B cell (primary cell): Measurements from ENCODE around the gene UBQLN4. TPM values are rescaled to one million over a fixed set of nuclear protein-coding genes. Genes with fewer than 3 reads are reported as not detected.
A peak's percentile ranks its signal among the peaks of the same experiment; 100 is the strongest.

Source experiments
- ATAC-seq: fragments of 200-7000 bp; cut with Tn5 transposase; one replicate; pipeline ENCODE4 v1.10.0; 2021; ENCODE audit warnings: low read depth, mild to moderate bottlenecking, moderate number of reproducible peaks, moderate library complexity
- CTCF ChIA-PET: fragments of 350-600 bp; sonication (Branson Sonifier 250); formaldehyde crosslinking; loops from one replicate; lab custom pipeline; 2021; ENCODE audit warnings: antibody characterized with exemption, inconsistent platforms; lab: Charles Lee
- POLR2A ChIA-PET: fragments of 350-600 bp; sonication (Branson Sonifier 250); formaldehyde crosslinking; loops from one replicate; lab custom pipeline; 2021; ENCODE audit warnings: antibody characterized with exemption; lab: Charles Lee
- DNase-seq: peaks from one replicate; pipeline ENCODE4 v3.0.0; 2013
- H2AFZ ChIP-seq: 2 replicates; pipeline ENCODE4 v1.6.1; 2012; ENCODE audit warnings: mild to moderate bottlenecking, low read depth, low read length; ENCODE audit not compliant: insufficient read depth, poor library complexity, severe bottlenecking
- H3K27ac ChIP-seq, 2 donors: 1 replicate in 1 of 2; 2 replicates in 1 of 2; pipeline ENCODE4 v1.5.1; 2012 to 2013; ENCODE audit warnings: low read length in 2 of 2, mild to moderate bottlenecking in 2 of 2, moderate library complexity in 1 of 2
- H3K27me3 ChIP-seq, 4 experiments: fragments of 200-600 bp in 1 of 4; sonication (generic) in 1 of 4; replicated peaks in 1 of 4; 1 replicate in 2 of 4; 2 replicates in 2 of 4; pipeline versions ENCODE4 v1.6.1 to v1.7.0; 2013 to 2016; ENCODE audit warnings: low read length in 3 of 4, mild to moderate bottlenecking in 2 of 4, mixed read lengths in 1 of 4, moderate library complexity in 1 of 4; ENCODE audit not compliant: insufficient read depth in 4 of 4, control insufficient read depth in 3 of 4; ENCODE audit errors: control extremely low read depth in 1 of 4
- H3K36me3 ChIP-seq, 2 experiments: replicated peaks in 1 of 2; 1 replicate in 1 of 2; 2 replicates in 1 of 2; pipeline versions ENCODE4 v1.6.1 to v1.7.1; 2013; ENCODE audit warnings: low read length in 1 of 2; ENCODE audit not compliant: insufficient read depth in 2 of 2, control insufficient read depth in 1 of 2; ENCODE audit errors: control extremely low read depth in 1 of 2, extremely low read depth in 1 of 2
- H3K4me1 ChIP-seq, 2 donors: fragments of 200-600 bp in 1 of 2; sonication (generic) in 1 of 2; 1 replicate in 1 of 2; 2 replicates in 1 of 2; pipeline versions ENCODE4 v1.5.1 to v1.6.1; 2013 to 2017; ENCODE audit warnings: low read length in 2 of 2; ENCODE audit not compliant: control insufficient read depth in 2 of 2, insufficient read depth in 2 of 2
- H3K4me2 ChIP-seq: replicated peaks from 2 replicates; pipeline ENCODE3; 2012; ENCODE audit warnings: mild to moderate bottlenecking, low read depth, low read length; ENCODE audit not compliant: poor library complexity, severe bottlenecking
- H3K4me3 ChIP-seq, 5 experiments: fragments of 200-600 bp in 1 of 5; sonication (generic) in 1 of 5; 1 replicate in 3 of 5; 2 replicates in 2 of 5; pipeline versions ENCODE4 v1.5.1 to v1.7.0; 2011 to 2016; ENCODE audit warnings: low read length in 4 of 5, mild to moderate bottlenecking in 4 of 5, low read depth in 2 of 5, control low read depth in 1 of 5, moderate library complexity in 1 of 5; ENCODE audit not compliant: insufficient read depth in 1 of 5; ENCODE audit errors: control extremely low read depth in 1 of 5, extremely low read depth in 1 of 5
- H3K79me2 ChIP-seq: fragments of 200-600 bp; sonication (generic); one replicate; pipeline ENCODE4 v1.6.0; 2016; ENCODE audit warnings: low read length; ENCODE audit not compliant: control insufficient read depth, insufficient read depth
- H3K9ac ChIP-seq: fragments of 200-600 bp; sonication (generic); 2 replicates; pipeline ENCODE4 v1.6.1; 2017; ENCODE audit warnings: mild to moderate bottlenecking, low read length, moderate library complexity
- H3K9me3 ChIP-seq, 3 donors: one replicate each; pipeline versions ENCODE4 v1.6.1 to v1.7.1; 2013; ENCODE audit warnings: low read length in 2 of 3; ENCODE audit not compliant: control insufficient read depth in 2 of 3, insufficient read depth in 1 of 3; ENCODE audit errors: control extremely low read depth in 1 of 3
- H4K20me1 ChIP-seq: 2 replicates; pipeline ENCODE4 v1.6.0; 2012; ENCODE audit warnings: mild to moderate bottlenecking, low read length; ENCODE audit not compliant: insufficient read depth, control insufficient read depth, poor library complexity, severe bottlenecking
- H3K27ac Mint-ChIP-seq: one replicate; pipeline ENCODE4 v1.8.0; 2021; ENCODE audit warnings: mixed read lengths
- H3K27me3 Mint-ChIP-seq: one replicate; pipeline ENCODE4 v1.8.0; 2021; ENCODE audit warnings: mixed read lengths
- H3K4me1 Mint-ChIP-seq: one replicate; pipeline ENCODE4 v1.8.0; 2021; ENCODE audit warnings: mixed read lengths
- H3K4me3 Mint-ChIP-seq: one replicate; pipeline ENCODE4 v1.8.0; 2021; ENCODE audit warnings: mixed read lengths
- H3K9me3 Mint-ChIP-seq: one replicate; pipeline ENCODE4 v1.8.0; 2022; ENCODE audit warnings: mixed read lengths; ENCODE audit not compliant: insufficient read depth
- EZH2 ChIP-seq: IDR thresholded peaks from 2 replicates; pipeline ENCODE4 v1.6.1; 2012; ENCODE audit warnings: borderline replicate concordance, low read depth, mild to moderate bottlenecking, moderate library complexity, low read length; ENCODE audit not compliant: insufficient read depth, poor library complexity, severe bottlenecking
- WGBS: methylation state at CpG from one replicate; pipeline ENCODE4 v1.1.5; 2013; ENCODE audit warnings: missing lambda C conversion rate; ENCODE audit not compliant: insufficient coverage; 5-methylcytosine and 5-hydroxymethylcytosine counted together
- intact Hi-C: fragments of 100-400 bp; cut with micrococcal nuclease; formaldehyde crosslinking; loops from one replicate; pipeline ENCODE4 v1.10.0; 2022
- polyA plus RNA-seq: library from polyadenylated mRNA; depleted of rRNA; stranded (reverse); fragments of >200 nt; gene quantifications from 2 replicates; pipeline ENCODE4 v1.2.3, GENCODE V29; 2012
- total RNA-seq, 2 donors: library from RNA; stranded (reverse); fragments of 120-200 nt in 1 of 2; gene quantifications; 1 replicate in 1 of 2; 2 replicates in 1 of 2; pipeline versions ENCODE4 v1.2.3 to v1.2.4, GENCODE V29; 2013 to 2022
- TF ChIP-seq, protein P1 (sequence below): fragments of 200-600 bp; IDR thresholded peaks from one replicate; pipeline ENCODE4 v1.8.0; 2022; ENCODE audit warnings: antibody characterized with exemption, mild to moderate bottlenecking

UBQLN4 gene
- total and polyA plus RNA-seq, 2 donors (not counting 1 experiment from before 2014, with no cell fraction given), result 20.9 to 39.0 TPM

GRCh38 chr1:156024801-156025200 lies 28.8 kb downstream of the UBQLN4 start:
- no peak overlapping the region for H3K9ac ChIP-seq
- Mint-ChIP-seq H3K27me3 (peaks cover 6% of the 10 kb centered on the region), H3K4me1 (peaks cover 14% of the 10 kb centered on the region), H3K4me3 (no peak overlapping the region), H3K27ac (no peak overlapping the region), H3K9me3 (no peaks in the 10 kb centered on the region)
- H3K27ac ChIP-seq, result no peak overlapping the region
- WGBS, result 95% methylated on average over 2 of the region's 5 CpGs
- H3K79me2 ChIP-seq, result peaks cover 20% of the 10 kb centered on the region
- intact Hi-C loops, result no loop called here
- peaks cover 7 to 11% of the 10 kb centered on the region in 2 donors for H3K4me1 ChIP-seq
- POLR2A ChIA-PET, result interaction anchor here (0.6 kb wide), 1 partner anchor 29 kb away, joined by 4 read pairs; the partner anchor contains the start of gene UBQLN4
- TF ChIP-seq, protein P1, sequence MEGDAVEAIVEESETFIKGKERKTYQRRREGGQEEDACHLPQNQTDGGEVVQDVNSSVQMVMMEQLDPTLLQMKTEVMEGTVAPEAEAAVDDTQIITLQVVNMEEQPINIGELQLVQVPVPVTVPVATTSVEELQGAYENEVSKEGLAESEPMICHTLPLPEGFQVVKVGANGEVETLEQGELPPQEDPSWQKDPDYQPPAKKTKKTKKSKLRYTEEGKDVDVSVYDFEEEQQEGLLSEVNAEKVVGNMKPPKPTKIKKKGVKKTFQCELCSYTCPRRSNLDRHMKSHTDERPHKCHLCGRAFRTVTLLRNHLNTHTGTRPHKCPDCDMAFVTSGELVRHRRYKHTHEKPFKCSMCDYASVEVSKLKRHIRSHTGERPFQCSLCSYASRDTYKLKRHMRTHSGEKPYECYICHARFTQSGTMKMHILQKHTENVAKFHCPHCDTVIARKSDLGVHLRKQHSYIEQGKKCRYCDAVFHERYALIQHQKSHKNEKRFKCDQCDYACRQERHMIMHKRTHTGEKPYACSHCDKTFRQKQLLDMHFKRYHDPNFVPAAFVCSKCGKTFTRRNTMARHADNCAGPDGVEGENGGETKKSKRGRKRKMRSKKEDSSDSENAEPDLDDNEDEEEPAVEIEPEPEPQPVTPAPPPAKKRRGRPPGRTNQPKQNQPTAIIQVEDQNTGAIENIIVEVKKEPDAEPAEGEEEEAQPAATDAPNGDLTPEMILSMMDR, result no peak
- TF ChIP-seq EZH2, result no peak
- no peak for ATAC-seq
- H3K27me3 ChIP-seq, result peaks cover 0 to 6% (median 0%) of the 10 kb centered on the region in 4 experiments
- H4K20me1 ChIP-seq, result no peaks in the 10 kb centered on the region
- DNase-seq, result no peak
- H3K9me3 ChIP-seq, result no peaks in the 10 kb centered on the region
- H2AFZ ChIP-seq, result no peak overlapping the region
- no peak overlapping the region for H3K4me3 ChIP-seq
- CTCF ChIA-PET, result interaction anchor here (1.0 kb wide), 1 partner anchor 90 kb away, joined by 3 read pairs; the partner anchor contains the start of gene KHDC4
- no peak overlapping the region for H3K4me2 ChIP-seq
- H3K36me3 ChIP-seq, result peaks cover 0 to 2% of the 10 kb centered on the region in 2 experiments

DNA sequence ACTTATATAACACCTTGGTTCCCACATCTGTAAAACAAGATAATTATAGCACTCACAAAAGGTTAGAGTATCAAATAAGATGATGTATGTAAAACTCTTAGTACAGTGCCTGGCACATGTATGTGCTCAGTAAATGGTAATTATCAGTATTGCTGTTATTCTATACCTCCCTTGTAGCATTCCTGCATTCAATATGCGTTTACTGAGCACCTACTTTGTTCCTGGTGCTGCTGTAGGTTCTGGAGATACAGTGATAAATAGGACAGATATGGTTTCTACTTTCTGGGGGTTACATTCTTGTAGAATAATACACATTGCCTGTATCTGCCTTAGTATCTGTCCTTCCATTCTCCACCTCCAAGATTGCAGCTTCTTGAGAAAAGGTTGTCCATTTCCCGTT lies 31.6 kb downstream of the UBQLN4 start:
- no peak overlapping the region for H3K27ac ChIP-seq
- peaks cover 0 to 6% (median 0%) of the 10 kb centered on the region in 4 experiments for H3K27me3 ChIP-seq
- H3K4me3 ChIP-seq, result no peak overlapping the region
- peaks cover 42% of the 10 kb centered on the region for H3K79me2 ChIP-seq
- no peak for TF ChIP-seq EZH2
- TF ChIP-seq, protein P1, result no peak
- Mint-ChIP-seq H3K4me3 (peak overlapping the region; percentile 52), H3K27me3 (peaks cover 6% of the 10 kb centered on the region), H3K27ac (peak overlapping the region; percentile 26), H3K9me3 (no peaks in the 10 kb centered on the region), H3K4me1 (peaks cover 24% of the 10 kb centered on the region)
- POLR2A ChIA-PET, result no interaction called here
- H3K9ac ChIP-seq, result no peak overlapping the region
- CTCF ChIA-PET, result interaction anchor here (0.6 to 1.3 kb wide), 2 partner anchors 37 to 44 kb away, joined by 3 to 6 read pairs; no protein-coding TSS in a partner anchor
- no peak for DNase-seq
- H3K4me1 ChIP-seq, result peaks cover 9 to 17% of the 10 kb centered on the region in 2 donors
- WGBS, result 73% methylated on average over 1 of the region's 2 CpGs
- peaks cover 6% of the 10 kb centered on the region for H4K20me1 ChIP-seq
- peak overlapping the region; percentile 5 for H2AFZ ChIP-seq
- no peak overlapping the region for H3K4me2 ChIP-seq
- no peak for ATAC-seq
- peaks cover 0 to 19% of the 10 kb centered on the region in 2 experiments for H3K36me3 ChIP-seq
- intact Hi-C loops, result loop anchor here (1.0 to 2.0 kb wide), 3 partner anchors 32 to 165 kb away; partner anchors contain the start of genes GON4L, LAMTOR2 and MEX3A
- H3K9me3 ChIP-seq, result no peaks in the 10 kb centered on the region
